AG10803 (cell line): Measurements from ENCODE around the gene MAP4K3.
A peak's percentile ranks its signal among the peaks of the same experiment; 100 is the strongest.

Source experiments
- DNase-seq: peaks from one replicate; pipeline ENCODE4 v3.0.0; 2010; ENCODE audit warnings: low read depth
- H3K4me3 ChIP-seq: 2 replicates; pipeline ENCODE4 v1.5.1; 2011; ENCODE audit warnings: mild to moderate bottlenecking, low read length, control low read depth
- TF ChIP-seq, protein P1 (sequence below): conservative IDR thresholded peaks from 2 replicates; pipeline ENCODE4 v1.5.1; 2011; ENCODE audit warnings: mild to moderate bottlenecking, low read length, control low read depth, inconsistent platforms

The MAP4K3 gene

DNA sequence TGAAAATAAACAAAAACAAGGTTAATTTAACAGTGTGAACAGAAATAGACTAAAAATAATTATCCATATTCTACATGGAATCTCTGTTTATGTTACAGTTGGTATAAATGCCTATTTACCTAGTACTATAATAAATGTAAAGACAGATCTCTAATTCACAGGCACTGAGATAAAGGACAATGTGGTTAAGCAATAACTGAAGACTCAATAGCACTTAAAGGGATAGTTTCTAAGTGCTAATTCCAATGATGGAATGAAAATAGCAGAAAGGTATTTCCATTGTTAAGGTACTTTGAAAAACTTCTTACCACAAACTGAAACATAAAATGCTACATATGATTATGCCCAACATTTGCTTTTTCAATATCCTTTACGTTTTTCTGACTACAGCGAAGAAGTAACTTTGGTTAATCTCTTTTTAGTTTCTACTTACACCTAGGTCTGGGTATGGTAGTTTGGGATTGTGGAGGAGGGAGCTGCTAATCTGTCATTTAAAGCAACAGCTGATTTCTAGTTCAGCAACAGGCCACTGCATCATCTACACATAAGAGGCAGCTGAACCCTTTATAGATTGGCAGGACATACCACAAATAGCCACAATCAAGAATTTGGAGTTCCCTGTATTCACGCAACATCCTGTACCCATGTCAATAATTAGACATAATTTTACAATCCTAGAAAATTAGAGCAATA, 27.2 kb downstream of the MAP4K3 start:
- H3K4me3 ChIP-seq: no peak overlapping the region
- DNase-seq: no peak
- TF ChIP-seq, protein P1, sequence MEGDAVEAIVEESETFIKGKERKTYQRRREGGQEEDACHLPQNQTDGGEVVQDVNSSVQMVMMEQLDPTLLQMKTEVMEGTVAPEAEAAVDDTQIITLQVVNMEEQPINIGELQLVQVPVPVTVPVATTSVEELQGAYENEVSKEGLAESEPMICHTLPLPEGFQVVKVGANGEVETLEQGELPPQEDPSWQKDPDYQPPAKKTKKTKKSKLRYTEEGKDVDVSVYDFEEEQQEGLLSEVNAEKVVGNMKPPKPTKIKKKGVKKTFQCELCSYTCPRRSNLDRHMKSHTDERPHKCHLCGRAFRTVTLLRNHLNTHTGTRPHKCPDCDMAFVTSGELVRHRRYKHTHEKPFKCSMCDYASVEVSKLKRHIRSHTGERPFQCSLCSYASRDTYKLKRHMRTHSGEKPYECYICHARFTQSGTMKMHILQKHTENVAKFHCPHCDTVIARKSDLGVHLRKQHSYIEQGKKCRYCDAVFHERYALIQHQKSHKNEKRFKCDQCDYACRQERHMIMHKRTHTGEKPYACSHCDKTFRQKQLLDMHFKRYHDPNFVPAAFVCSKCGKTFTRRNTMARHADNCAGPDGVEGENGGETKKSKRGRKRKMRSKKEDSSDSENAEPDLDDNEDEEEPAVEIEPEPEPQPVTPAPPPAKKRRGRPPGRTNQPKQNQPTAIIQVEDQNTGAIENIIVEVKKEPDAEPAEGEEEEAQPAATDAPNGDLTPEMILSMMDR: no peak

DNA sequence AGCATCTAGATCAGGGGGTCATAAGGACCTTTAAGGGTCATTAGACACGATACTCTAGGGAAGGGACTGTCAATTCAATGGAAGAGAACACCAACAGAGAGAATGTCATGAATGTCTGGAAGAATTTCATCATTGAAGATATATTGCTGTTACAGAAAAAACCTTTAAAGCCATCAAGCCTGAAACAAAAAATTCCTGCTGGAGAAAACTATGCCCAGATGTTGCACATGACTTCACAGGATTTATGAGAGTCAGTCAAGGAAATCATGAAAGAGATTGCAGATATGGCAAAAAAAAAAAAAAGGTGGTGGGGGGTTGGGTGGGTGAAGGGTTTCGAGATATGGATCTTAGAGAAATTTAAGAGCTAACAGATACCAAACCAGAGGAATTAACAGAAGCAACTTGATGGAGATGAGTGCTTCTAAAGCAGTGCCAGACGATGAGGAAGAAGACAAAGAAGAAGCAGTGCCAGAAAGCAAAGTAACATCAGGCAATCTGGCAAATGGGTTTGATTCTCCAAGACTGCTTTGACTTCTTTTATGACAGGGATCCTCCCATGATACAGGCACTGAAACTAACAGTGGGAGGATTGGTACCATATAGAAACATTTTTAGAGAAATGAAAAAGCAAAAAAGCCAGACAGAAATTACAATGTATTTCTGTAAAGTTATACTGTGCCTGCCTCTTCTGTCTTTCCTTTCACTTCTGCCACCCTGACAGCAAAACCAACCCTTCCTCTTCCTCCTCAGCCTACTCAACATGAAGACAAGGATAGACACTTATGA, 28.5 kb downstream of the MAP4K3 start:
- TF ChIP-seq, protein P1: no peak
- no peak overlapping the region for H3K4me3 ChIP-seq
- peak; percentile 46 for DNase-seq

DNA sequence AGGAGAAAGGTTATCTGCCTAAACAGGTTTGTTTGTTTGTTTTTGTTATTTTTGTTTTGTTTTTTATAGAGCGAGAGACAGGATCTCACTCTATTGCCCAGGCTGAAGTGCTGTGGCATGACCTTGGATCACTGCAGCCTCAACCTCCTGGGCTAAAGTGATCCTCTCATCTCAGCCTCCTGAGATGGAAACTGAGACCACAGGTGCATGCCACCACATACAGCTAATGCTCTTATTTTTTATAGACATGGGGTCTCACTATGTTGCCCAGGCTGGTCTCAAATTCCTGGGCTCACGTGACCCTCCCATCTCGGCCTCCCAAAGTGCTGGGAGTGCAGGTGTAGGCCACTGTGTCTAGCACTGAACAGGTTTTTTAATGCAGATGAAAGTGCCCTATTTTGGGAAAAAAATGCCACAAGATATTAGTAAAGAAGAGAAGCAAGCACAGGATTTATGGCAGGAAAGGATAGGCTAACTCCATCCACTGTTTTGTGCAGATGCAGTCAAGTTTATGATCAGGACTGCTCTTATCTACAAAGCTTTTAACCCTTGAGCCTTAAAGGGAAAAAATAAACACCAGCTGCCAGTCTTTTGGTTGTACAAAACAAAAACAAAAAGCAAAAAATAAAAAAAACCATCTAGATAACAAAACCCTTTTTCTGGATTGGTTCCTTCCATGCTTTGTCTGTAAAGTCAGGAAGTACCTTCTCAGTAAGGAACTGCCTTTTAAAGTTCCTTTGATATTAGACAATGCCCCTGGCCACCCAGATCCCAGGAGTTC, 29.4 kb downstream of the MAP4K3 start:
- H3K4me3 ChIP-seq: no peak overlapping the region

DNA sequence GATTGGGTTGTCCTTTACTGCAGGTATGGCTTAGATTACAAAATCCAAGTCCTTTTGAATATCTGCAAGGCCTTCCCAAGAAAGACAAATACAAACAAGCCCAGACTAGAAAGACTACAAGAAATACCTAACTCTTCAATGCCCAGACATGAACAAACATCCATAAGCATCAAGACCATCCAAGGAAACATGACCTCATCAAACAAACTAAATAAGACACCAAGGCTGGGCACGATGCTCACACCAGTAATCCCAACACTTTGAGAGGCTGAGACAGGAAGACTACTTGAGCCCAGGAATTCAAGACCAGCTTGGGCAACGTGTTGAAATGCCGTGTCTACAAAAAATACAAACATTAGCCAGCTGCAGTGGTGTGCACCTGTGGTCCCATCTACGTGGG, 31.7 kb downstream of the MAP4K3 start:
- DNase-seq: no peak
- TF ChIP-seq, protein P1: no peak
- H3K4me3 ChIP-seq: no peak overlapping the region

More for the DNA sequence above, 29.4 kb downstream of the MAP4K3 start:
- no peak for DNase-seq
- TF ChIP-seq, protein P1: no peak

DNA sequence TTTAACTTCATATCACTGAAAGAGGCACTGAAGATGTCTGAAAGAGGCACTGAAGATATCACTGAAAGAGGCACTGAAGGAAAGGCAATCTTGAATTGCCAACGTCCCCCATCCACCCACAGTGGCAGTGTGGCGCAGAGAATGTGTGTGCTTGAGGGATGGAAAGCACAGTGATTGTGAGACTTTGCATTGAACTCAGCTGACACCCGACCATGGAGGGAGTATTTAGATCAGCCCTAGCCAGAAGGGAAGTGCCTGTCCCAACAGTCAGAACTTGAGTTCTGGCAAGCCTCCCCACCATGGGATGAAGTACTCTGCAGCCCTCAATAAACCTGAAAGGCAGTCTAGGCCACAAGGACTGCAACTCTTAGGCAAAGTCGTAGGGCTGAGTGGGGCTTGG, 33.8 kb downstream of the MAP4K3 start:
- no peak for DNase-seq
- no peak overlapping the region for H3K4me3 ChIP-seq
- TF ChIP-seq, protein P1: no peak

DNA sequence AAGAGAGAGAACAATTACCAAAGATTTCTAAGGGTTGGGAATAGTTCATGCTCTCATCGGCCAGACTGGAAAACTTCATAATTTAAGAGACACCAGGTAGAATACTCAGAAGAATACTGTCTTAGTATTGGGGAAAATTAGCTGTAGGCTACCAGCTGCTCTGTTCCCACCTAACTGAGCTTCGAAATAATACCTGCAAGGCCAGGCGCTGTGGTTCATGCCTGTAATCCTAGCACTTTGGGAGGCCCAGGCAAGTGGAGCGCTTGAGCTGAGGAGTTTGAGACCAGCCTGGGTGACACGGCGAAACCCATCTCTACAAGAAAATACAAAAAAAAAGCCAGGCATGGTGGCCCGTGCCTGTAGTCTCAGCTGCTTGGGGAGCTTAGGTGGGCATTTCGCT, 35.8 kb downstream of the MAP4K3 start:
- TF ChIP-seq, protein P1: no peak
- DNase-seq: no peak
- H3K4me3 ChIP-seq: no peak overlapping the region
